KMS-11 (cell line): ENCODE measurements around the gene LSG1.

ENCODE experiments used
- H2AFZ ChIP-seq: fragments of 200-600 bp; sonication (generic); 2 replicates; pipeline ENCODE4 v1.6.1; 2016; ENCODE audit warnings: antibody characterized with exemption, mixed run types, low read depth
- H3K27ac ChIP-seq: fragments of 200-600 bp; sonication (generic); 2 replicates; pipeline ENCODE4 v1.6.1; 2016; ENCODE audit warnings: mild to moderate bottlenecking, mixed run types
- H3K27me3 ChIP-seq: fragments of 200-600 bp; sonication (generic); 2 replicates; pipeline ENCODE4 v1.6.1; 2017; ENCODE audit warnings: mild to moderate bottlenecking, low read depth, mixed run types, moderate library complexity; ENCODE audit not compliant: insufficient read depth
- H3K36me3 ChIP-seq: fragments of 200-600 bp; sonication (generic); 2 replicates; pipeline ENCODE4 v1.6.1; 2017; ENCODE audit warnings: mild to moderate bottlenecking, mixed run types; ENCODE audit not compliant: insufficient read depth
- H3K4me1 ChIP-seq: fragments of 200-600 bp; sonication (generic); 2 replicates; pipeline ENCODE4 v1.6.1; 2016; ENCODE audit warnings: mild to moderate bottlenecking, low read depth, mixed run types; ENCODE audit not compliant: poor library complexity, severe bottlenecking
- H3K4me2 ChIP-seq: fragments of 200-600 bp; sonication (generic); 2 replicates; pipeline ENCODE4 v1.7.0; 2016; ENCODE audit warnings: mild to moderate bottlenecking, mixed run types
- H3K4me3 ChIP-seq: fragments of 200-600 bp; sonication (generic); IDR thresholded peaks from 2 replicates; pipeline ENCODE4 v1.6.1; 2017; ENCODE audit warnings: low read depth, low read length, mixed read lengths; ENCODE audit not compliant: insufficient read depth
- H3K79me2 ChIP-seq: fragments of 200-600 bp; sonication (generic); 2 replicates; pipeline ENCODE4 v1.6.1; 2016; ENCODE audit warnings: low read depth, mixed run types; ENCODE audit not compliant: insufficient read depth
- H3K9ac ChIP-seq: fragments of 200-600 bp; sonication (generic); 2 replicates; pipeline ENCODE4 v1.6.1; 2016; ENCODE audit warnings: mild to moderate bottlenecking, mixed run types
- H4K20me1 ChIP-seq: fragments of 200-600 bp; sonication (generic); 2 replicates; pipeline ENCODE4 v1.6.1; 2016; ENCODE audit warnings: mild to moderate bottlenecking, mixed run types; ENCODE audit not compliant: insufficient read depth
- CTCF ChIP-seq: fragments of 200-600 bp; sonication (generic); conservative IDR thresholded peaks from 2 replicates; pipeline ENCODE4 v1.6.1; 2017; ENCODE audit warnings: low read depth, mild to moderate bottlenecking, antibody characterized with exemption, low read length, moderate library complexity, mixed read lengths

LSG1 gene

GRCh38 chr3:194654443-194654842, 17.5 kb downstream of the LSG1 start:
- Histone ChIP-seq H3K4me2 (no peak overlapping the region), H3K4me1 (no peaks in the 10 kb centered on the region), H3K4me3 (no peak overlapping the region), H3K27ac (no peak overlapping the region), H3K9ac (no peak overlapping the region), H2AFZ (no peak overlapping the region), H3K36me3 (peaks cover 28% of the 10 kb centered on the region; the same call in 1 of the 2 replicates), H3K27me3 (no peaks in the 10 kb centered on the region), H3K79me2 (peaks cover 4% of the 10 kb centered on the region; the same call in 1 of the 2 replicates), H4K20me1 (no peaks in the 10 kb centered on the region; the same call in 1 of the 2 replicates)
- no peak for TF ChIP-seq CTCF

GRCh38 chr3:194647747-194648146, 24.2 kb downstream of the LSG1 start:
- no peak overlapping the region for H3K27ac ChIP-seq
- no peaks in the 10 kb centered on the region for H3K79me2 ChIP-seq
- H4K20me1 ChIP-seq, result no peaks in the 10 kb centered on the region
- H3K9ac ChIP-seq, result no peak overlapping the region
- no peak overlapping the region for H3K4me3 ChIP-seq
- H3K27me3 ChIP-seq, result no peaks in the 10 kb centered on the region
- no peaks in the 10 kb centered on the region for H3K4me1 ChIP-seq
- H3K36me3 ChIP-seq, result peaks cover 15% of the 10 kb centered on the region; the same call in 1 of the 2 replicates
- H3K4me2 ChIP-seq, result no peak overlapping the region
- H2AFZ ChIP-seq, result no peak overlapping the region
- no peak for TF ChIP-seq CTCF

GRCh38 chr3:194642769-194643168, 29.2 kb downstream of the LSG1 start:
- Histone ChIP-seq H3K27ac (no peak overlapping the region), H3K4me3 (no peak overlapping the region), H3K36me3 (peaks cover 3% of the 10 kb centered on the region; the same call in 1 of the 2 replicates), H3K9ac (no peak overlapping the region), H2AFZ (no peak overlapping the region), H3K4me1 (no peaks in the 10 kb centered on the region), H3K4me2 (no peak overlapping the region), H3K79me2 (no peaks in the 10 kb centered on the region), H4K20me1 (no peaks in the 10 kb centered on the region), H3K27me3 (no peaks in the 10 kb centered on the region)
- TF ChIP-seq CTCF, result no peak

GRCh38 chr3:194640829-194641228, 31.2 kb downstream of the LSG1 start:
- no peak overlapping the region for H3K4me3 ChIP-seq
- no peak overlapping the region for H2AFZ ChIP-seq
- peak; percentile 54 for TF ChIP-seq CTCF
- H3K79me2 ChIP-seq, result no peaks in the 10 kb centered on the region
- no peak overlapping the region for H3K4me2 ChIP-seq
- H3K9ac ChIP-seq, result no peak overlapping the region
- no peaks in the 10 kb centered on the region for H4K20me1 ChIP-seq
- H3K27me3 ChIP-seq, result no peaks in the 10 kb centered on the region
- H3K36me3 ChIP-seq, result peaks cover 3% of the 10 kb centered on the region; the same call in 1 of the 2 replicates
- H3K27ac ChIP-seq, result no peak overlapping the region
- H3K4me1 ChIP-seq, result no peaks in the 10 kb centered on the region
